Endometrial microvascular endothelial cells (primary cell): Measurements from ENCODE around the gene FTCDNL1. TPM values are rescaled to one million over a fixed set of nuclear protein-coding genes. Genes with fewer than 3 reads are reported as not detected.

ENCODE experiments used
- in situ Hi-C: cut with HindIII; loops from 2 replicates; pipeline ENCODE4 v1.10.0; 2017; ENCODE audit warnings: low sequenced_read_pairs, low pct_unique_long_range_greater_than_20kb; ENCODE audit errors: inconsistent ontology term
- total RNA-seq: library from RNA; depleted of rRNA; stranded (reverse); fragments of >200 nt; gene quantifications from one replicate; pipeline ENCODE4 v1.2.3, GENCODE V29; 2015; ENCODE audit errors: inconsistent ontology term

Gene FTCDNL1
- total RNA-seq, 1 donor from 2014 or later, result 0.09 TPM

- in situ Hi-C loops, result no loop called here
These were observed 140.4 kb downstream of the FTCDNL1 start for GRCh38 chr2:199710551-199710950.

Other genes starting within 250 kb of the FTCDNL1 start
- gene C2orf69, start 60.1 kb upstream of the FTCDNL1 start, total RNA-seq, result 16.6 TPM
- gene TYW5, start 104.3 kb upstream of the FTCDNL1 start, total RNA-seq, result 8.1 TPM
- 53.9 TPM for gene MAIP1, start 104.4 kb upstream of the FTCDNL1 start, total RNA-seq